Kidney (tissue), 14 donors: ENCODE measurements around the gene CGA. TPM values are rescaled to one million over a fixed set of nuclear protein-coding genes. Genes with fewer than 3 reads are reported as not detected.

Experiments
- DNase-seq, 5 donors: peaks; one replicate each; pipeline ENCODE4 v3.0.0-alpha.2; 2013 to 2020
- FAIRE-seq: peaks from 2 replicates; lab custom pipeline; 2012; peaks lifted over from hg19 to GRCh38; lab: Jason Lieb, UNC
- H3K27ac ChIP-seq, 2 donors: one replicate each; pipeline ENCODE4 v1.7.0; 2013; ENCODE audit warnings: low read depth in 2 of 2, low read length in 2 of 2, inconsistent platforms in 1 of 2
- H3K27me3 ChIP-seq: one replicate; pipeline ENCODE4 v1.7.1; 2013; ENCODE audit warnings: low read length, inconsistent platforms; ENCODE audit not compliant: control insufficient read depth, insufficient read depth
- H3K36me3 ChIP-seq, 3 donors: one replicate each; pipeline versions ENCODE4 v1.7.0 to v1.7.1; 2013; ENCODE audit warnings: low read length in 3 of 3, control low read depth in 1 of 3, inconsistent platforms in 1 of 3; ENCODE audit not compliant: insufficient read depth in 3 of 3, control insufficient read depth in 2 of 3
- H3K4me1 ChIP-seq, 3 donors: one replicate each; pipeline versions ENCODE4 v1.7.0 to v1.7.1; 2013; ENCODE audit warnings: low read length in 3 of 3, inconsistent platforms in 1 of 3, low read depth in 1 of 3; ENCODE audit not compliant: control insufficient read depth in 2 of 3, insufficient read depth in 2 of 3
- H3K4me3 ChIP-seq, 3 donors: one replicate each; pipeline versions ENCODE4 v1.7.0 to v1.8.1; 2013; ENCODE audit warnings: low read length in 3 of 3, control low read depth in 1 of 3, inconsistent platforms in 1 of 3
- H3K9ac ChIP-seq, 3 donors: one replicate each; pipeline versions ENCODE4 v1.7.0 to v1.7.1; 2013; ENCODE audit warnings: low read length in 3 of 3, control low read depth in 1 of 3, inconsistent platforms in 1 of 3
- H3K9me3 ChIP-seq, 3 donors: one replicate each; pipeline versions ENCODE4 v1.7.0 to v1.7.1; 2013; ENCODE audit warnings: low read length in 3 of 3, control low read depth in 1 of 3, inconsistent platforms in 1 of 3; ENCODE audit not compliant: control insufficient read depth in 2 of 3, insufficient read depth in 1 of 3
- intact Hi-C: fragments of 100-400 bp; cut with DNase I; formaldehyde crosslinking; loops from one replicate; pipeline ENCODE4 v1.11.1; 2022
- polyA plus RNA-seq: library from polyadenylated mRNA; stranded (reverse); fragments of 350-450 nt; fragmentation: Illumina TruSeq; extraction: RNeasy Lipid Tissue Mini Kit (QIAGEN cat#74804); gene quantifications from one replicate; pipeline ENCODE4 v1.2.3, GENCODE V29; 2014; ENCODE audit warnings: low read depth, low replicate concordance; ENCODE audit not compliant: insufficient read depth
- total RNA-seq: library from RNA; stranded (reverse); fragmentation: NEBNext Ultra II Directional; extraction: Animal tissue kit (Norgen Biotek cat#: 25700); gene quantifications from one replicate; pipeline ENCODE4 v1.2.1, GENCODE V29; 2021
- TF ChIP-seq, protein P1 (sequence below): IDR thresholded peaks from 3 replicates; pipeline ENCODE4 v1.5.1; 2012; ENCODE audit warnings: mild to moderate bottlenecking, moderate library complexity, borderline replicate concordance; ENCODE audit not compliant: insufficient read depth; ENCODE audit errors: extremely low read depth
- donor health status: control.
- donor health status: control.
- donor health status: control.
- donor health status: control.
- donor health status: control.
- donor health status: DM: yes; HTN: yes; CAD: no.
- donor health status: Normal renal cell carcinoma (clear cell type).

The CGA gene
- total and polyA plus RNA-seq, 2 donors from 2014 or later = 2.8 TPM; not detected in 1

DNA sequence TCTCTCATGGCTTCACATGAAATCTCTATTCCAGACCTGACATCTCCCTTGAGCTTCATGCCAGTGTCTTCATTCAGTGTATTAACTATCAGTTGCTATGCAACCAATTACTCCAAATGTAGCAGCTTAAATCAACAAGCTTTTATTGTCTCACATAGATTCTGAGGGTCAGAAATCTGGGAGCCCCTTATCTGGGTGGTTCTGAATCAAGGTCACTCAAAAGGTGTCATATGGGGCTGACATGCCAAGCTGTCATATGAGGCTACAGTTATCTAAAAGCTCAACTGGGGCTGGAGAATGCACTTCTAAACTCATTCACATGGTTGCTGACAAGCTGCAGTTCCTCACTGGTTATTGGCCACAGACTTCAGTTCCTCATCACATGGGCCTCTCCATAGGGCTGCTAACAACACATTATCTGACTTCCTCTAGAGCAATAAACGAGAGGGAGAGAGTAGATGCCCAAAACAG, 7.3 kb upstream of the CGA start:
- H3K4me3 ChIP-seq = no peak overlapping the region
- H3K27ac ChIP-seq = no peak overlapping the region
- H3K36me3 ChIP-seq = no peaks in the 10 kb centered on the region
- H3K9me3 ChIP-seq = no peaks in the 10 kb centered on the region
- DNase-seq (no peak), FAIRE-seq (no peak)
- no peaks in the 10 kb centered on the region for H3K4me1 ChIP-seq
- no peak overlapping the region for H3K9ac ChIP-seq
- TF ChIP-seq, protein P1, sequence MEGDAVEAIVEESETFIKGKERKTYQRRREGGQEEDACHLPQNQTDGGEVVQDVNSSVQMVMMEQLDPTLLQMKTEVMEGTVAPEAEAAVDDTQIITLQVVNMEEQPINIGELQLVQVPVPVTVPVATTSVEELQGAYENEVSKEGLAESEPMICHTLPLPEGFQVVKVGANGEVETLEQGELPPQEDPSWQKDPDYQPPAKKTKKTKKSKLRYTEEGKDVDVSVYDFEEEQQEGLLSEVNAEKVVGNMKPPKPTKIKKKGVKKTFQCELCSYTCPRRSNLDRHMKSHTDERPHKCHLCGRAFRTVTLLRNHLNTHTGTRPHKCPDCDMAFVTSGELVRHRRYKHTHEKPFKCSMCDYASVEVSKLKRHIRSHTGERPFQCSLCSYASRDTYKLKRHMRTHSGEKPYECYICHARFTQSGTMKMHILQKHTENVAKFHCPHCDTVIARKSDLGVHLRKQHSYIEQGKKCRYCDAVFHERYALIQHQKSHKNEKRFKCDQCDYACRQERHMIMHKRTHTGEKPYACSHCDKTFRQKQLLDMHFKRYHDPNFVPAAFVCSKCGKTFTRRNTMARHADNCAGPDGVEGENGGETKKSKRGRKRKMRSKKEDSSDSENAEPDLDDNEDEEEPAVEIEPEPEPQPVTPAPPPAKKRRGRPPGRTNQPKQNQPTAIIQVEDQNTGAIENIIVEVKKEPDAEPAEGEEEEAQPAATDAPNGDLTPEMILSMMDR = no peak
- no peaks in the 10 kb centered on the region for H3K27me3 ChIP-seq
- intact Hi-C loops = no loop called here

DNA sequence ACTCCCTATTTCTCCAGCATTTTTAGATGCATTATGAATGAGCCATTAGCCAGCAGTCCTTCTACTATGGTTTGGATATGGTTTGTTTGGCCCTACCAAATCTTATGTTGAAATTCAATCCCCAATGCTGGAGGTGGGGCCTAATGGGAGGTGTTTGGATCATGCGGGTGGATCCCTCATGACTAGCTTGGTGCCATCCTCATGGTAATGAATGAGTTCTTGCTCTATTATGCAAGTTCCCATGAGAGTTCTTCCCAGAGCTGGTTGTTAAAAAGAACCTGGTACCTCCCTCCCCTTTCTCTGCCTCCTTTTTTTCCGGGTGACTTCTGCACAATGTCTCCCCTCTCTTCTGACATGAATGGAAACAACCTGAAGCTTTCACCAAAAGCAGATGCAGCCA, 6.2 kb upstream of the CGA start:
- DNase-seq (no peak), FAIRE-seq (no peak)
- Histone ChIP-seq H3K36me3 (no peaks in the 10 kb centered on the region), H3K4me3 (no peak overlapping the region), H3K9ac (no peak overlapping the region), H3K27me3 (no peaks in the 10 kb centered on the region), H3K9me3 (no peaks in the 10 kb centered on the region), H3K4me1 (no peaks in the 10 kb centered on the region), H3K27ac (no peak overlapping the region)
- intact Hi-C loops = no loop called here
- TF ChIP-seq, protein P1 = no peak

GRCh38 chr6:87100216-87100615, 5.3 kb upstream of the CGA start:
- TF ChIP-seq, protein P1 = no peak
- FAIRE-seq (no peak), DNase-seq (no peak)
- Histone ChIP-seq H3K27me3 (no peaks in the 10 kb centered on the region), H3K4me3 (no peak overlapping the region), H3K9me3 (no peaks in the 10 kb centered on the region), H3K36me3 (no peaks in the 10 kb centered on the region), H3K9ac (no peak overlapping the region), H3K27ac (no peak overlapping the region), H3K4me1 (no peaks in the 10 kb centered on the region)
- intact Hi-C loops = no loop called here

- DNase-seq (no peak), FAIRE-seq (no peak)
- intact Hi-C loops = no loop called here
- Histone ChIP-seq H3K36me3 (no peaks in the 10 kb centered on the region), H3K9ac (no peak overlapping the region), H3K9me3 (no peaks in the 10 kb centered on the region), H3K4me1 (no peaks in the 10 kb centered on the region), H3K4me3 (no peak overlapping the region), H3K27ac (no peak overlapping the region), H3K27me3 (no peaks in the 10 kb centered on the region)
- TF ChIP-seq, protein P1 = no peak
These were observed 4.6 kb upstream of the CGA start for GRCh38 chr6:87099472-87099871.
